Left colon (tissue), 2 donors: ENCODE results near the gene MAGI1. TPM values are rescaled to one million over a fixed set of nuclear protein-coding genes. Genes with fewer than 3 reads are reported as not detected.

ENCODE experiments used
- ATAC-seq: fragments of 200-7000 bp; cut with Tn5 transposase; one replicate; pipeline ENCODE4 v1.9.1; 2020; ENCODE audit warnings: mild to moderate bottlenecking, moderate library complexity
- DNase-seq, 2 donors: peaks; one replicate each; pipeline ENCODE4 v3.0.0-alpha.2; 2020
- intact Hi-C, 2 donors: fragments of 100-400 bp; cut with DNase I in 1 of 2; cut with micrococcal nuclease in 1 of 2; formaldehyde crosslinking; loops; one replicate each; pipeline versions ENCODE4 v1.11.2 to v1.14.0; 2022; cut with DNase I, micrococcal nuclease
- total RNA-seq, 2 donors: library from RNA; stranded (reverse); fragmentation: NEBNext Ultra II Directional; extraction: Animal tissue kit (Norgen Biotek cat#: 25700); gene quantifications; one replicate each; pipeline ENCODE4 v1.2.1, GENCODE V29; 2021
- donor health status: DM: no; HTN: no; CAD: no.
- donor health status: DM: yes; HTN: yes; CAD: no.

The MAGI1 gene
- total RNA-seq, 2 donors from 2014 or later = 45.9 to 49.2 TPM

DNA sequence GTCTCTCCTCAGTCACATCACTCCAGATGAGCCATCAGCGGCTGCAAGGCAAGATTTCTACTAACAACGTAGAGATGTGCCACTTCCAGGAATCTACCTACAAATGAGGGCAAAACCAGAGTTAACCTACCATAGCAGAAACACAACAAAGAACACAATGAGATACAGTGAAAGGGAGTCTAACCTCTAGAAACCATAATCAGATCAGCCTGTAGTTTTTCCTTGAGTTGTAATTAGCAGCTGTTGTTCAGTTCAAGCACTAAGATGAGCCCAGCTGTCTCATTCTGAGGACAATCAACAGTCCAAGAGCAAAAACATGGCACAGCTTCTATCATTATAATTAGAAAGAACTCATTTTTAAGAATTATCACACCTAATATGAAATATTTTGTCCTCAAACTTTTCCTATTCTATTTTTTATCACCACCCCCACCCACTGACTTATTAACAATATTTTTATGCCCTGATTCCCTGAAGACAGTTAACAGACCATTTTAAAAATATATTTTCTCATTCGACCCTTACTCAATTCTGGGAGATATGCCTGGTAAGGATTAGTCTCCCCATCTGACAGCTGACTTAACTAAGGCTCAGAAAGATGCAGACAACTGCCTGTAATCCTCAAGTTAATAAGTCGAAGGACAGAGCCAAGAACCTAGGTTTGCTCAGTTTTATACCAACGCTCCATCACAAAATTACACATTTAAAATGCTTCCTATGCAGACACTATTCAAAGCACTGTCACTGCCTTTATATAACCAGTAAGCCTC is 50.1 kb downstream of the MAGI1 start:
- no peak for ATAC-seq
- no peak for DNase-seq
- intact Hi-C loops = no loop called here

DNA sequence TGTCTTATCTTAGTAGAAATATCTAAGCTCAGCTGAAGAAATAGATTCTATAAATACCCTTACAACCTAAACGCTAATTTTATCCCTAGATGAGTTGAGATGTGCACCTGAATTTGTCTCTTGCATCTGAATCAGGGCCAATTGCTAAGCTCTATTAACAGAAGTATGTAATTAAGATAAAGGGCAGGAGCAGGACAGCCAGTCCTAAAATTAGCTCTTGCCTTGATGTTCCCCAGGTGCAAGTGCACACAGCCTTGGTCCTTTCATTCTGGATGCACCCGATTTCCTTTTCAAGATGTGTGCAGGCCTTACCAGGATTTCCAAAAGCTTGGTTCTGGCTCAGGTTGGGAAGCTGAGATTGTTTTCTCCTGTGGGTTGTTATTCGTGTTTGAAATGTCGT is 52.4 kb downstream of the MAGI1 start:
- DNase-seq (no peak), ATAC-seq (no peak)
- intact Hi-C loops = no loop called here

DNA sequence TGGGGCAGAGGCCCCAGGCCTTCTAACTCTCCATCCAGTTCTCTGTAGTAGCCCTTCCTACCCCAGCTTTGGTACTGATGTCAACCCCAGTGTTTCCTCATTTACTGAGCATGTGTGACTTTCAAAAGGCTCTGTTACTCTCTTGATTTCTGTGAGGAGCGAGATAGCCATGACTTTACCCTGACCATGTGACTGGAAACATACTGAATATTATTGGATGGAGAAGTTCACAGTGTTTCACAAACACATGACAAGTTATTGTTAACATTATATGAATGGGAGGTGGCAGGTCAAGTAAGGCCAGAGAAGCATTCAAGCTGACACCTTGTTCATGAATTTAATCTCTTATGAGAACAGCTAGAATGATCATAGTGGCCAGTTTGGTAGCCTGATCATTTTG is 53.7 kb downstream of the MAGI1 start:
- intact Hi-C loops = no loop called here
- peak; percentile 12 for ATAC-seq
- DNase-seq = no peak

DNA sequence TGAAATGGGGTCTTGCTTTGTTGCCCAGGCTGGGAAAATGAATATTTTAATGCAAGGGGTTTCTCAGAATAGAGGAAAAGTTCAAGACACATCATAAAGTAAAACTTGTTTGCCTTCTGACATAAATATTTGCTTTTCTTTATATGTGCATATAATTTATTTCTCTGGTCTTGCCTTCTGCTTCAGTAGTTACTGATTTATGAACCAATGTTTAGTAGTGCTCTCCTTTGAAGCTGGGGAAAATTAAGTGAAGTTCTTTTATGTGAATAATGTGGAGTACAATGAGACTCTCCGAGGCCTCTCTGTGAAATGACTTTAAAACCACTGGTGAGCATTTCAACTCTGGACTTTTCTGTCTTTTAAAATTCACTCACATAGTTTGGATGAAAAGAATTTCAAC is 55.6 kb downstream of the MAGI1 start:
- DNase-seq (no peak), ATAC-seq (peak; percentile 34)
- intact Hi-C loops = no loop called here

DNA sequence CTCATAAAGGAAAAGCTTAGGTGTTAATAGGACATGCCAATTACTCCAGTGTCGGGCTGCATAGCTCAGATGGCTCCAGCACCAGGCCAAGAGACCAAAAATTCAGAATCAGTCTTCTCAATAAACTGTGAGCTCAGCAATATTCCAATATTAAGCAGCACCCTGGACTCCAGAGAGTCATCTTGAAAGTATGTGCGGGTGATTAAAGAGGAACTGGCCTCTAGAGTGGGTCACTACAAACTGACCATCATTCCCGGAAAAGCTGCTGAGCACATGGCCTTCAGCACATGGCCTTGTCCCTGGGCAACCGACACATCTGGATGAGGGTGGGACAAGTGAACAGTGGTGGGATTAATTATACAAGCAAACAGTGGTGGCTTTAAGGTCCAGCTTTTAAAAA is 59.0 kb downstream of the MAGI1 start:
- ATAC-seq = no peak
- intact Hi-C loops = no loop called here
- no peak for DNase-seq

DNA sequence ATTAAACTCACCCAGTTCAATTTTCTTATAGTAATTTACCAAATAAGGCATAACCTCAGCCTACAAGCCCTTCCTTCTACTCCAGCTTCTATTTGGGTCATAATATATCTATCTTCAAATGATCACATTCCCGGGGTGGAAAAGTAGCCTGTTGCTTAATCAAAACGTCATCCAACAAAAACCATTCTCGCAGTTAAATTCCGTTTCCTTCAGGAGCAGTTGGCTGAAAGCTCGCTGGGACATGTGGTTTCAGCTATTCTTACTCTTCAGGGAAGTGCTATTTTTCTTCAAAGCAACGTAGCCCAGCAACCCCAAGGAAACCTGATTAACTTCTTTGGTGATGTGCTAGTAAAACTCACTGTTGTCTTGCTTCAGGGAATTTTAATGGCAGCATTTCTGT is 59.6 kb downstream of the MAGI1 start:
- no peak for DNase-seq
- no peak for ATAC-seq
- intact Hi-C loops = no loop called here

DNA sequence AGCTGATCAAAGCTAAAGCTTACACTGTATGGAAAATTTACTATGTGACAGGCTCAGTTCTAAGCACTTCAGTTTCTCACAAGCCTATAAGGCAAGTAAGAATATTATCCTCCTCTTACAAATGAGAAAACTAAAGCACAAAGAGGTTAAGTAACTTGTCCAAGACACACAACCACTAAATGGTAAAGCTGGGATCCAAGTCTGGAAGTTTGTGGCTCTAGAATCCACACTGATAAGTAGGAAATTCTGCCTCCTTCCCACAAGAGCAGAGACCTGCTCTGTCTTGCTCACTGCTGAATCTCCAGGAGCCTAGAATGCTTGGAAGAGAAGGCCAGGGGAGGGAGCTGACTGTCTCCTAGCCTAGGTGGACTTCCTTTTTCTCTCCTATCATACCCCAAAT is 60.6 kb downstream of the MAGI1 start:
- ATAC-seq (no peak), DNase-seq (no peak)
- intact Hi-C loops = no loop called here

DNA sequence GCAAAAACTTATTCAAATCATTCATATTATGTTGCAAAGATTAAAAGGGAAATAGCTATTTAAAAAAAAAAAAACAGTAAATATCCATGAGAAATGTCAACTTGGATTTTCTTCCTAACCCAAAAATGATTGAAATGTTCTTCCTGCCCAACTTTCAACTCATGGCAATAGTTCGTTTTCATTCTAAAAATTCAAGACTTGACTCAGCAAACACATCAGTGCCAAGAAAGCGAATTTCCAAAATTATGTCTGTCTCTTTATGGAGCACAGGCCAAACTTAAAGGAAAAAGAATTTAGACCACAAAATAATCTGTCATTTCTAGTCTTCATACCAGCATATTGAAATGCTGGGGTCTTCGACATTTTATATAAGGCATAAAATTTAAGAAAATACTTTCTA is 63.7 kb downstream of the MAGI1 start:
- intact Hi-C loops = no loop called here
- ATAC-seq (no peak), DNase-seq (no peak)

DNA sequence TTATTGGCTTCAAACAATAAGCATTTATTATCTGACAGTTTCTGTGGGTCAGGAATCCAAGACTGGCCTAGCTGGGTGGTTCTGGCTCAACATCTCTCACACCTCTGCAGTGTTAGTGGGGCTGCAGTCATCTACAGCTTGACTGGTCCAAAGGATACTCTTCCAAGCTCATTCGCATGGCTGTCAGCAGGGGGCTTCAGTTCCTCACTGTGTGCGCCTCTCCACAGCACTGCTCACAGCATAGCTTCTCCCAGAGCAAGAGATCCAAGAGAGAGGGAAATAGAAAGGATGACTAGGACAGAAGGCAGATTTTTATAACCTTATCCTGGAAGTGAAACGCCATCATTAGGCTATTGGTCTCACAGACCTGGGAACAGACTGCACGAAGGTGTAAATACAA is 64.2 kb downstream of the MAGI1 start:
- DNase-seq (no peak), ATAC-seq (no peak)
- intact Hi-C loops = no loop called here

DNA sequence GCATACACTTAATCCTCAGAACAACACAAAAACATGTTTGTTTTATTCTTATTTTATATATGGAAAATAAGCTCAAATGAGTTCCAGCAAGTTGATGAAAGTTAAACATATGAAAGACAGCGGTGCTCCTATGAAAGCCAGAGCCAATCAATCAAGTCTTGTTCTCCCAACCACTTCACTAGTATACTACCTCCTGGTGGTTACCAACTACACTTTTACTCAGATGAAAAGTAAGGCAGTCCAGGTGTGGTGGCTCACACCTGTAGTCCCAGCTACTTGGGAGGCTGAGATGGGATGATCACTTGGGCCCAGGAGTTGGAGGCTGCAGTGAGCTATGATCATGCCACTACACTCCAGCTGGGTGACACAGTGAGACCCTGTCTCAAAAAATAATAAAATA is 66.0 kb downstream of the MAGI1 start:
- intact Hi-C loops = no loop called here

DNA sequence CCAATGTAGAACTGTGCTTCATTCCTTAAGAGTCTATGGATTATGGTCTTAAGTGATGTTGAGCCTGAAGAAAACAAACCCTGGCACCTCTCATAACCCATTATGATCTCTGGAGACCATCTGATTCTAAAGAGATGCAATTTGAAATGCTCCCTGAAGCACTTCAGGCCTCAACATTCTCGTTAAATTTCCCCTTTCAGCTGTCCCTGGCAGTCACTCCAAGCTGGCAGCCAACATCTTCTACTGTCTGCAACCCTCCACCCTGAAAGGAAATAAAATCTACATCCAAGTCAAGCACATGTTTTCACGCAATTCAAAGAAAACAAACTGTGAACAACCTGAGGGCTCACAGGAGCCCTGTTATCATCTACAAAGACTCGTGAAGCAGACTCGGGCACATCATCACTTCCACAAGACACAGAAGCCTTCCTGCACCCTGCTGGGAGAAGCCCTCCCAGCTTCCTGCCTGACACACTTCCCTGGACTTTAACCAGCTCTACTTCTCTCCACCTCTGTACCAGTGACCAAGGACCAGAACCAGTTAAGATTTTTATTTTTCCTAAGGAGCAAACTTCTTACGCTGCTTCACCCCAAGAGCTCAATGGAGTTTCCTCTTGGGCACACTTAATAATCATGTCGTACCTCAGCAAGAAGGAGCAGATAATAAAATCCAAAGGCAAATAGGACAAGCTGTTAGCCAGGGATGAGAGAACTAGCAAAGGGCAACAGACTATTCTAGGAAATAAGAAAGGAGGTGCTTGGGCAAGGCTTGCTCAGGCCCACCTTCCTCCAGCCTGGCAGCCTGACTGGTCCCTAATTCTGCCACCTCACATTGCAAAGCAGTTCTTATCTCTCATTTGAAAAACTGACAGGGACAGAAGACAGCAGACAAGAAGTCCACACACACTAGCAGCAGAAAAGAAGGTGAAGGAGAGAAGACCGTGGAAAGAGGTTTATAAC is 67.1 kb downstream of the MAGI1 start:
- peak; percentile 83 for ATAC-seq
- intact Hi-C loops = no loop called here
- DNase-seq = no peak

More for the DNA sequence above, 66.0 kb downstream of the MAGI1 start:
- DNase-seq (no peak), ATAC-seq (no peak)

DNA sequence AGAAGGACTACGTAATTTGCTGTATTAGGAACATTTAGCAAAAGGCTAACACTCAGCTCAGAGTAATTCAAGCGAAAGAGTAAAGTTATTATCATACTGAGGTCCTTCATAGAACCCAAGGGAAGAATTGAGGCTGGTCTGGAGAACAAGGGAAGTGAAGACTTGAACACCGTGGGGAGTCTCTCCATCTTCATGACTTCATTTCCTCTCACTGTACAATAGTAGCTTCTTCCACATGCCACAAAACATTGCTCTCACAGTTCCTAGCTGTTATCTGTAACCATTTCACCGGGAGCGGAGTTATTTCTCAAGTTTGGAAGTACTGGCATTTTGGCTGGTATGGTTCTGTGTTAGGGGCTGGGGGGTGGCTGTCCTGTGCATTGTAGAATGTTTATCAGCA is 69.7 kb downstream of the MAGI1 start:
- no peak for DNase-seq
- intact Hi-C loops = no loop called here
- ATAC-seq = no peak

DNA sequence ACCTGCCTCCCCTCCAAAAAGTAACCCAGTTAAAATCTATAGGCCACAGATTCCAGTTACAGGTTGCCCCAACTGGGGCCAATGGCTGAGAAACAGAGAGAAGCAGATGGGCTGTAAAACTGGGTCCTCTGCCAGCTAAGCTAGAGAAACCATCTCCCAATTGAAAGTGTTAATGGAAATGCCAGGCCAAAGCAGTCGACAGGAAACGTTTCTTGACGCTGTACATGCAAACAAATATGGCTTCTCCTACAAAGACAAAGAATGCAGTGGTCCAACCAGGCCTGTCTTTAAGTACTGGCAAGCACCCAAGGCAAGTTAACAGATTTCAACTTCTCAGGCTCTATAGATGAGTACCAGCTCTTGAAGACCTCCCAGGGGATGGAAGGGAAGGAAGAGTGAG is 71.3 kb downstream of the MAGI1 start:
- ATAC-seq (no peak), DNase-seq (no peak)
- intact Hi-C loops = no loop called here

DNA sequence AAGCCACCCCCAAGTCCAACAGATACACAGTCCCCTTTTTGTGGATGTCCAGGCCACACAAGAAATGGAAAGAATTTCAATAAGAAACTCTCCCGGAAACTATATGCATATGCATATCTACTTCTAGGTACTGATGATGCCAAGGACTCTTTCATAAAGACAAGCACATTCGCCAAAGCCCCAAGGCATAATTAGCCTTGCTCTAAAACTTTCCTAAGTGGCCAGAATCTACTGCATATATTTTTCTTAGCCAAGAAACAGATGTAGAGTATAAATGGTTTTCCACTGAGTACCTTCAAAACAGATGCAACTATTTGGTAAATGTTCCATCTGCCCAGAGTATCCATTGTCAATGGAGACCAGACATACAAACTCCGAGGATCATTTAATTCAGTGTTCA is 73.9 kb downstream of the MAGI1 start:
- intact Hi-C loops = no loop called here
- DNase-seq (no peak), ATAC-seq (no peak)

DNA sequence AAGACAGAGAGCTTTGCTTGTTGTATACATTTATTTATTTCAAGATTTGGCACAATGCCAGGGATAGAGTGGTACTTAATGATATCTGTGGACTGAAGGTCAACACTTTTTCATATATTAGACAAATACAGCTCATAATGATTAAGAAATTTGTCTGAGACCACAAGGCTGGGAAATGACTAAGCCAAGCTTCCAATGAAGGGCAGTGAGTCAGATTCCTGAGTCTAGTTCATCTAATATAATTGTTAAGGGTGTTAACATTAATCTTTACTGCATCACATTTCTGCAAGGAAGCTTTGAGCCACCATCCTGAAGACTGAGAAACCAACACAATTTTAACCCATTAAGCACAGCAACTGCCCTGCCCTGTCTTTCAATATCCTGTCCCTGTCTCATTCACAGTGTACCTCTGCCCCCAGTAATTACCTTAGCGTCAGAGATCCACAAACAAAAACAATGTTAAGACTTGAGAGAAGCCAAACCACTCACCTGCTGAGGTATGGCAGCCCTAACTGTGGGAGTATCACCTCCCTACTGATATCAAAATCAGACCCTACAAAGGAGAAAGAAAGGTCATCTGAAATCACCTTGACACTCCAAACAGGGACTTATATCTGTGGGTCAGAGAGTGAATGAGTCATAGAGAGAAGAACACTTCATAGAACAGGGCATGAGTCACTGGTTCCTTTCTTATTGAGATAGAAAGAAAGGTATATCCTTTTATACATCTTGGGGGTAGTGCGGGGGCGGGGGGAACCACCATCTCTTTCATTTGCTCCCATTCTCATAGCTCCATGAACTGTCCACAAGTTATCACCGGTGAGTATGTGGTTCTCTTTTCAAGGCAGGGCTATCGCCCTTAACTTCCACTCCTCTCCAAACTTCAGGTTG is 74.7 kb downstream of the MAGI1 start:
- DNase-seq (no peak), ATAC-seq (peak; percentile 84)
- intact Hi-C loops = no loop called here

DNA sequence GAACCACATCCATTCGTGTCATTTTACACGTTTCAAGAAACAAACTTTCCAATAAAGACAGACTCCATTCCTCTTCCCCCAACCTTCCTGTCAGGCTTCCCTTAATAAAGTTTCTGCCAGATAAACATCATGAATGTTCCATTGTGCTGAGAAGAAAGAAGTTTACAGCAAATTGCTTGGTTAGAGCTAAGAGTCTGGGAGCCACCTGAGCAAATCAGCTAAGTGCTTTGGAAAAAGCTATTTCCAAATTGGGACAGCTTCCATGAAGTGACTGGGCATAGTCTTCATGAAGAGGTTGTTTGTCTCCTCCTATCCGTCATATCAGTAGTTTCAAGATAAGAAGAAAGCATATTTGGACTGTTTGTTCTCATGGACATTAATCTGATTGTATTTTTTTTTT is 77.0 kb downstream of the MAGI1 start:
- ATAC-seq (no peak), DNase-seq (no peak)
- intact Hi-C loops = no loop called here

DNA sequence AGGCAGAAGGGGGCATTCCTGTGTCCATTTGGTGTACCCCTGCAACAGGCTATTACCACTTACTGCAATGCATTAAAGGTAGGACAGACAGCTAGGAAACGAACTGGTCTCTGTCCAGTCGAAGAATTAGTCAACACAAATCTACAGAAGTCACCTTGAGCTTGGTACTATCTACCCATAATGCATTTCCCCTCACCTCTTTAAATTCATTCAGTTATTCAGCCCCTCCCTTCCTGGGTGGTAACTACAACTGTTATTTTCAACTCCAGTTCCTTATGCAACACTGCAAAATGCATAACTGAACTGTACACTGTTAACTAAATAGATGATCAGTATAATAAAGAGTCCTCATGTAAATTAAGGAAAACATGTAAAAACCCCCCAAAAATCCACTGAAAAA is 77.6 kb downstream of the MAGI1 start:
- intact Hi-C loops = no loop called here

DNA sequence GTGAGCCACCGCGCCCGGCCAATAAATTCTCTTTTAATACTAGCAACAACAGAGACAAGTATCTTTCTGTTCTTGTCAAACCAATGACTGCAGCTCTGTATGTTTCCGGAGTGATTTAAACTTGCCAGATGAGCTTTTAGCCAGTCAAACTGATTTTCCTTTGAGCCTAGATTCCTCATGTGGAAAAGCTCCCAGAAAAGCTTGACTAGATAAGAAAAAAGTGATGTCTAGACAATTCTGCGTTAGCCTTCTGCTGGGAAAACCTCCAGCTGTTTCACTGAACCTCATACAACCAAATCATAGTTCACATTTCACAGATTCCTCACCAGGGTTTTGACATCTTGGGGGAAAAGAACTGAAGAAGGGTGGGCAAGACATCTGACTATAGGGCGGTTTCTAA is 78.6 kb downstream of the MAGI1 start:
- ATAC-seq = no peak
- intact Hi-C loops = no loop called here
- DNase-seq = no peak

More for the DNA sequence above, 77.6 kb downstream of the MAGI1 start:
- ATAC-seq (peak; percentile 66), DNase-seq (no peak)

DNA sequence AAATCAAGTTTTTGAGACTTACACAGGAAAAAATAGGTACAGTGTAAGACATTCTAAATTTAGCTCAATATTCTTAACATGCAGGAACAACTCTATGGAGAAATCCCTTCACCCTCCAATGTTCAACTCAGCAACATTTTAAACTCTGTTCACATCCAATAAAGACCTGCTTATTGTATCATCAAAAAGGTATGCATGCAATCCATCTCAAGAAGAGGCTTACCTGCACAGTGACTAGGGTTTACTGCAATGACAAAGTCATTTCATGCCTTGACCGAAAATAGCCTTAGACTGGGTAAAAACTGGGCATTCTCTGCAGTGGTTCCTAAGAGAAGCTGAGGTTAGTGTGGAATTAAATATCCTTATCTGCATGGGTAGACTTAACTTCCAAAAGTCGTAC is 80.5 kb downstream of the MAGI1 start:
- DNase-seq (no peak), ATAC-seq (no peak)
- intact Hi-C loops = no loop called here
